HG03025 (cell line): ENCODE measurements around the gene HSD17B14.
"Not testable (repeated sequence)": the region's sequence is repeated elsewhere in the genome, so short reads cannot be mapped to it uniquely, and the experiment has no call there.

ENCODE experiments used
- ATAC-seq: cut with Tn5 transposase; IDR thresholded peaks from one replicate; pipeline ENCODE4 v1.9.1; 2021; ENCODE audit warnings: mild to moderate bottlenecking, moderate library complexity; ENCODE audit not compliant: unreplicated experiment, low FRiP score

The HSD17B14 gene

DNA sequence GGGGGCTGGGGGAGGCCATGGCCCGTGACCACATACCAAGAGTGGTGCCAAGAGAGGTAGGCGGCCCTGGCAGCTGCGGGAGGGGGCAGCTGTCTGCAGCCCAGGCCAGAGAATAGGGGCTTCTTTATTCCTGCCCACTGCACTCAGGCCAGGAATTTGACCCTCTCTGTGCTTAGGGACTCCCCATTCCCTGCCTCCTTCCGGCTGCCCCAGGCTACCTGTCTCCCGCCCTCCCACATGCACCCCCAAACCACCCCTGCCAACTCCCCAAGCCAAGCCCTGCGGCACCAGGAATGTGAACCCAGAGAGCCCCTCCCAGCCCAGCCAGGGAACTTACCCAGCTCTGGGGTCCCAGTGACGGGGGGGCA, 31.4 kb upstream of the HSD17B14 start:
- no peak for ATAC-seq

DNA sequence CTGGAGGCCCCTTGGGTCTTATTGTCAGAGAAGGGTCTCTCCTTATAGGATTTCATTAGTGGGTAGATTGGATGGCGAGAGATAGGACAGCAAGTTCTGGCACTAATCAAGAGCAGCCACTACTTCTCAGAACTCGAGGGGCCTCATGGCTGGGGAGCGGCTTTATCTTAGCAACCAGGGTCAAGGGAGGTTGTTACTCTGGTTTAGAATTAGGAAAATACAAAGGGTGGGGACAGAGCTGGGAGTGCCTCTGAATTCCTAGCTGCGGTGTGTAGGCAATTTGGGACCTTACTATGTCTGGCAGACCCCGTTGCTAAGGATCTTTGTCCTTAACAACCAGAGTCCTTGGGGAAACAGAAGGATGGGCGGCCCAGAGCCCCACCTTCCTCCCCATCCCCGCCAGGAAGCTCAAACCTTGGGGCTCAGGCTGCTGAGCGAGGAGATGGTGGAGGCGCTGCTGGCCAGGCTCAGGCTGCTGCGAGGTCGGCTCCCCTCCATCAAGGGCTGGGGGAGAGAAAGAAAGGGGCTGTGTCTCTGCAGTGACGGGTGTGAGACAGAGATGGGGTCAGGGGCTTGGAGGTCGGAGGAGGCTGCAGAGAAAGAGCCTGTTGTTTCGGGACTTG, 30.9 kb upstream of the HSD17B14 start:
- ATAC-seq: no peak

DNA sequence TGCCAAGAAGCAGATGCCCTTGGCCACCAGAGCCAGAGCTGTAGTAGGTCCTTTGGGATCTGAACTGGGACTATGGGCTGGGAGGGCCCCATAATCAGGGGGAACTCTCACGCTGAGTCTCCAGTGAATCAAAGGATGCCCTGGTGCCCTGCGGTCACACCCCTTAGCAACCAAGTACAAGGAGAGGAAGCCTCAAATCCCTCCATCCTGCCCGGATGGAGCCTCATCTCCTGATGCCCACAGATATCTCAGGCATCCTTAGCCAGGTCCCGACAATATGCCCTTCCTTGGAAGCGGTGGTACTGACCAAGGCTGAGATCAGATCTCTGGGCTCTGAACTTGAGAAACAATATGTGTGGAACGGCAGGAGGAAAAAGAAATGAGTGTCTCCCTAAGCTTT, 30.4 kb upstream of the HSD17B14 start:
- ATAC-seq: no peak

DNA sequence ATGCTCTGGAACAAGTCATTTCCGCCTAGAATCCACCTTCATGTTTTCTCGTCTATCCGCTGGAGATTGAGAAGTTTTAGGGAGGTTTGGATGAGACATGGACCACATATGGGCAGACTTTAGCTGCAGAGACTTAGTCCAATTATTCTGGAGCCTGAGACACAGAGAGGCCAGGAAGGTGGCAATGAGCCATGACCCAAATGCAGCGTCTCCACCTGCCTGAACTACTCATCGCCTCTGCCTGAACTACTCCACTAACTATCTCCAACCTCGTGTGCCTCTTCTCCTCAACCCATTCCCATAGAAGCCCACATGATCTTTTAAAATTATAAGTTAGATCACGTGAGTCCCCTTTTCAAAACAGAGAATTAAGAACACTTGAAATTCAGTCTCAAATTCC, 26.5 kb upstream of the HSD17B14 start:
- no peak for ATAC-seq

DNA sequence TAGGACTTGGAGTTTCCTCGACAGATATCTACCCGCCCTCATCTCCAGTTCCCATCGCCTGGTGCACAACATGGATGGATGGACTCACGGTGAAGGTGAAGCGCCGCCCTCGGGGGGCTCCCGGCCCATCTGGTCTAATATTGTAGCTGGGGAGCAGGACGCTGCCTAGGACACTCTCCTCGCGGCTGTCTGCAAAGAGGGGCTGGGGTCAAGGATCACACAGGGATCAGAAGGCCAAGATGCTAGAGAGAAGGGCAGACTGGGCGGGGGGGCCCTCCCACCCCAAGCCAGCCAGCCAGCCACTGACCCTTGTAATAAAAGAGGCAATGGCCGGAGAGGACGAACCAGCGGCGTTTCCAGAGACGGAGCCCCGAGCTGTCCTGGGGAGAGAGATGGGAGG, 25.0 kb upstream of the HSD17B14 start:
- no peak for ATAC-seq

DNA sequence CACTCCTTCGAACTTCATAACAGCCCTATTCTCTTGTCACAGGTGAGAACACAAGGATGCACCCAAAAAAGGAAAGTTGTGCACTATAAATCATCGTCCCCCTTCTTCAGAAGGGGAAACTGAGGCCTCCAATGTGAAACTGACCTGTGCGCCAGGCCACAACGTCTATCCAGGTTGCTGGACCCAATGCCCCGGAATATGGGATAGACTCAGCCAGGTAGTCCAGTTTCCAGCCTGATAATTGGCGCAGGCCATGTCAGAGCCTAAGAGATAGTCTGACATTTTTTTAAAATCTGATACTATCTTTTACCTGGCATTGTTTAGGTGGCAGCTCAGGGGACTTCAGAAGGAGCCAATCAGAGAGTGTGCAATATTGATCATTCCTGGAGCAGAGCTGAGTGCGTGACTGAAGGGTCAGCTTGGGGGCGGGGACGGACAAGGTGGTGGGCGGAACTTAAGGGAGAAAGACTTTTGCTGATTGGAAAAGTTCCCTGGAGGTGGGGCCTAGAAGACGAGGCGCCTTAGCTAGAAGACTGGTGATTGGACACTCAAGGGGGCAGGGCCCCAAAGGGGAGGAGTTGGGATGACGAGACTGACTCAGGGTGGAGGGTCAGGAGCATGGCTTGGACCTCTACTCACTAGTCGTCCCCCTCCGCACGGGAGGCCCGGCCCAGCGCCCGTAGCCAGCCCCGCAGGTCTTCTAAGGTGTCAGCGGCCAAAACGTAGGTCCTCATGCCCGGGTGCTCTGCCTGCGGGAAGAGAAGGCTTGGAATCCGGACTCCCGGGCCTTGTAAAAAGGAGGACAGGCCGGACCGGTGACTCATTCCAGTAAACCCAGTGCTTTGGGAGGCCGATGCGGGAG, 23.7 kb upstream of the HSD17B14 start:
- ATAC-seq: no peak

DNA sequence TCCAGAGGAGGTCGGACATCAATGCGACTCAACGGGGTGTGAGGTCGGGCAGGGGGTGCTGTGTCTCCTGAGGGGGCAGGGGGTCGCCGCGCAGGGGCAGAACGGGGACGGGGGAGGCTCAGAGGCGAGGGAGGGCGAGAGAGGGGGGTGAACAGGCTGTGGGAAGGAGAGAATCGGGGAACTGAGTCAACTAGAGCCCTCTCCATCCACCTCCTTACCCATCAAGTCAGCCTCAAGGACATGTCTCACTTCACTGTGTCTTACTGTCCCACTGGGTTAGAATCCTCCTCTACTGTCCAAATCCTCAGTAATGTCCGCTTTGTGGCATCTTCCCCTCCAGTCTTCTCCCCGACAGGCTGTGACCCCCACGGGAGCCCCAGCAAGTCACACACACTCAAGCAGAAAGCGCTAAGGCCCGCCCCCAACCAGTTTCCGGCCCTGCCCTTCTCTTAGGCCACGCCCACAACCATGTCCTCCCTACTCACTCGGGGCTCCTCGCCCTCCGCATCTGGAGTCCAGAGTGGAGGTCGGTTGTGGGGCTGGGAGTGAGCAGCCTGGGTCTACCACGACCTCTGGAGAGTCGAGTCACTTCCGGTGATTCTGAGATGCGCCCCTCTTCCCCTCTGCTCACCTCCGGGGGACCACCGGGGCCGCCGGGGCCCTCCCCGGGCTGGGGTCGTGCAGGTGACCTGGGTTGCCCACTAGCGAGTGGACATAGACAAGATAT, 22.9 kb upstream of the HSD17B14 start:
- ATAC-seq: no peak

DNA sequence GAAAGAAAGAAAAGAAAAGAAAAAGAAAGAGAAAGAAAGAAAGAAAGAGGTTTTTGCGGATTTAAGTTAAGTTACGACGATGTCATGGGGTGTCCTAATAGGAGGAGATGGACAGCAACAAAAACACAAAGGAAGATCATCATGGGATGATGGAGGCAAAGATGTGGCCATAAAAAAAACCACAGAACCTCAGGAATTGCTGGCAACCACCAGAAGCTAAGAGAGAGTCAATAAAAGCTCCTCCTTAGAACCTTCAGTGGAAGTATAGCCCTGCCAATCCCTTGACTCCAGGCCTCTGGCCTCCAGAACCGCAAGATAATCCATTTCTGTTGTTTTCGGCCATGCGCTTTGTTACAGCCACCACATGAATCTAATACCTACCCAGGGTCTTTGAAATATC, 20.6 kb upstream of the HSD17B14 start:
- no peak for ATAC-seq

DNA sequence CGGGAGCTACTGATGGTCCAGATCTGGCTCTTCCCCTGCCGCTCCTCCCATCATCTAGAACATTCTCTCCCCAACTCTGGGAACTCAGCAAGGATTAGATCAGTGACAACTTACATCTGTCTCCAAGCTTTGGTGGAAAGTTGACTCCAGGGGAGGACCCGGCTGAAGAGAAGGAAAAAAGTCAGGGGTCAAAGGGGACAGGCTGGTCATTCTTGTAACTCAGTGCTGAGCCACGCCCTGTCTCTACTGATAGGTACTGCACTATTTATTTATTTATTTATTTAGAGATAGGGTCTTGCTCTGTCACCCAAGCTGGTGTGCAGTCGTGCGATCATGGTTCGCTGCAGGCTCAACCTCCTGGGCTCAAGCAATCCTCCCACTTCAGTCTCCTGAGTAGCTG, 17.8 kb upstream of the HSD17B14 start:
- ATAC-seq: no peak

DNA sequence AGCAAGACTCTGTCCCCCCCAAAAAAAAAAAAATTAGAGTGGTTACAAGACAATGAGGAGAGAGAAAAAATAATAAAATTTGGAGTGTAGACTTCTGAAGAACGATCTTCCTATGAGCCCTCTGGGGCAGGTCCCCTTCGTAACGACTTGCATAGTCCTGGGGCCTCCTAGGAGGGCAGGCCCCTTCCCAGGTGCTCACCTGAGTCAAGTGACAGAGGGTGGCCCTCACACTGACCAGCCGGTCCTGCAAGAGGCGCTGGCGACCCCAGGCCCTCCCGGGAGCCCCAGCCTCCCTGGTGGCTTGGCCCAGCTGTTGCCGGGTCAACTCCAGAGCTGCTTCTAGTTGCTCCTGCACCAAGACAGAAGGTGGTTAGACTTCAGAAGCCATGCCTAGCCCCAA, 17.2 kb upstream of the HSD17B14 start:
- ATAC-seq: no peak

DNA sequence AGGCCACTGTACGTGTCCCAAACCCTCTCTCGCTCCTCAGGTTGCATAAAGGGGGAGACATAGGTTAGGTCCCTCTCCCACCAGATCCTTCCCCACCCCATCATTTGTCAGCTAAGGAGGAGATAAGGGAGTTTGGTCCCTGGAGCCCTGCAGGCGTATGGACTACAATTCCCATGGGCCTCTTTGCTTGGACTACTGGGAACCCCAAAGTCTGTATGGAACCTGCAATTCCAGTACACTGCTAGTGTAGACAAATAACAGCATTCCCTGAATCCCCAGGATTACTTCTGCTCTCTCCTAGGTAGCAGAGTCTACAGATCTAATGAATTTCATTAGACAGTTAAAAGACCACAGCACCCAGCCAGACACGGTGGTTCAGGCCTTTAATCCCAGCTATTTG, 16.0 kb upstream of the HSD17B14 start:
- ATAC-seq: no peak

DNA sequence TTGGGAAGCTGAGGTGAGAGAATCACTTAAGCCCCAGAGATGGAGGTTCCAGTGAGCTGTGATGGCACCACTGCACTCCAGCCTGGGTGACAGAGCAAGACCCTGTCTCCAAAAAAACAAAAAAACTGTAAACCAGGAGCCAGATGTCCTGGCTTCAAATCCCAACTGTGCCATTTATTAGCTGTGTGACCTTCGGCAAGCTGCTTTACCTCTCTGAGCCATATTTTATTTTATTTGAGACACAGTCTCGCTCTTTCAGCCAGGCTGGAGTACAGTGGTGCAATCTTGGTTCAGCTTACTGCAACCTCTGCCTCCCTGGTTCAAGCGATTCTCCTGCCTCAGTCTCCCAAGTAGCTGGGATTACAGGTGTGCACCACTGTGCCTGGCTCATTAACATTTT, 10.4 kb upstream of the HSD17B14 start:
- not testable (repeated sequence) for ATAC-seq

DNA sequence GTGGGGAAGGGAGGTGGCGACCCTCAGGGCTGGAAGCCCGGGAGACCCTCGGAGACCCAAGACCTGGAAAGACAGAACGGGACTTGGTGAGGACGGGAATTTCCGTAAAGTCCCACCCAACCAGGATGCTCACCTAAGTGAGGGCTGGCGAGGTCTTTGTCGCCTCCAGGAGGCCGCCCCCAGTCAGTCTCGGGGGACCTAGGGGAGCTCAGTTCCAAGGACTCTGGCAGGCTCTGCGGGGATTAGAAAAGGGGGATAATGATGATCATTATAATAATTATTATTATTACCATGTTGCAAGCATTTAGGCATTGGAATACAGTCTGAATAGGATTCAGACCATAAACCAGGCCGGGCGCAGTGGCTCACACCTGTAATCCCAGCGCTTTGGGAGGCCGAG, 9.1 kb upstream of the HSD17B14 start:
- ATAC-seq: no peak

DNA sequence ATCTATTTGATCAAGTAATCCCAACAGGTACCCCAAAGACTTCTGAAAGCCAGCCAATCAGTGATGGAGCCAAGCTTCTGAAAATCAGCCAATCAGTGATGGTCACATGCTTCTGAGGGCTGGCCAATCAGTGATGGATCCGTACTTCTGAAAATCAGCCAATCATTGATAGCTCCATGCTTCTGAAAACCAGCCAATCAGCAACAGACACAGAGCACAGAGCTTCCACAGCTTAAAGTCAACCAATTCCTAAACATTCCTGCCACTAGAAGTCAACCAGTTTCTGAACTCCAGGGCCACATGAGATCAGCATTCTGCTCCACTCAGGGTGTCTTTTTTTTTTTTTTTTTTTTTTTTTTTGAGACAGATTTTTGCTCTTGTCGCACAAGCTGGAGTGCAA, 8.2 kb upstream of the HSD17B14 start:
- ATAC-seq: no peak

DNA sequence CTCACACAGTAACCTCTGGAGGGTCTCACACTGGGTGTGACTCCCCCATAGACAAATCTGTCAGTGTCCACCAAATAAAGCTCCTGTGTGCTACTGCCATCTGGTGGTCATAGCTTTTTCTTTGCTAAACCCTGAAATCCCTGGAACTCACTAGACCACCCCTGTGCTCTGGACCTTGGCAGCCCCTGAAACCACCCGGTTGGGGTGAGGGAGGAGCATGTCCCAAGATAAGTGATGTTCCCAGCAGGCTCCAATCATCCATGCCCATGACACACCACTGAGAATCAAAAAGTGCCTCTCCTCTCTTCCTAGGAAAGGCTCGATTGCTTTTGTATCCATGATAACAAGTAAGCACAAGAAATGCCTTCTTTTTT, 6.5 kb upstream of the HSD17B14 start:
- ATAC-seq: no peak

DNA sequence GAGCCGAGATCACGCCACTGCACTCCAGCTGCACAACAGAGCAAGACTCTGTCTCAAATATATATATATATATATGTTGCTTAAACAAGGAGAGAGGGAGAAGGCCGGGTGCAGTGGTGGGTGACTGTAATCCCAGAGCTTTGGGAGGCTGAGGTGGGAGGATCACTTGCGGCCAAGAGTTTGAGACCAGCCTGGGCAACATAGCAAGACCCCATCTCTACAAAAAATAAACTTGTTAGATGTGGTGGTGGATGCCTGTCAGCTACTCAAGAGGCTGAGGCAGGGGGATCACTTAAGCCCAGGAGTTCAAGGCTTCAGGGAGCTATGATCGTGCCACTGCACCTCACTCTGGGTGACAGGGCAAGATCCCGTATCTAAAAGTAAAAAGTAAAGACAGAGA, 5.3 kb upstream of the HSD17B14 start:
- no peak for ATAC-seq

DNA sequence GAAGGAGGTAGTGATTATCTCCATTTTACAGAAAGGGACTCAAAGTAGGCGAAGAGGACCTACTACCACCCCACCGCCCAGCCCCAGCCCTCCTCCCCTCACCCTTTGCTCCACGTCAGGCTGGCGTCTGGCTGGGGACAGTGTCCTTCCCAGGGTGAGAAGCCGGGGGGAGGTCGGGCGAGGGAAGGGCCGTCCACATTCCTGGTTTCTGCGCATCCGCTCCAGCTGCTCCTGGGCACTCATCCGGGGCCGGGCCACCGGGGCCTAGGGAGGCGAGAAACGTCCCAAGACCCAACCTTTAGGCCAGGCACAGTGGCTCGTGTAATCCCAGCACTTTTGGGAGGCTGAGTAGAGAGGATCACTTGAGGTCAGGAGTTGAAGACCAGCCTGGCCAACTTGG, 4.8 kb upstream of the HSD17B14 start:
- ATAC-seq: no peak

DNA sequence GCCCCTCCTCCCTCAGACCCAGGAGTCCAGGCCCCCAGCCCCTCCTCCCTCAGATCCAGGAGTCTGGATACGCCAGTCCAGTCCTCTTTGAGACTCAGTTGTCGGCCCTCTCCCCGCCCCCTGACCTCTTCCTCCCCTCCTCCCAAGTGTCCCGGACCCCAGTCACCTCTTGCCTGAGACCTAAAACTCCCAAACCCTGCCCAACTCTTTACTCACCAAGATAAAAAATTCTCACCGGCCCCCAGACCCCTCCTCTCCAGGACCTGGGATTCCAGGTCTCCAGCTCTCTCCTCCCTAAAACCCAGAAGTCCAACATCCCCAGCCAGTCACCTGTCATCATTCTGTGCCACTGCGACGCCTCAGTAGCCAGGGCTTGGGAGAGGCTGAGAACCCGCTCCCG, 1.4 kb upstream of the HSD17B14 start:
- ATAC-seq: no peak

DNA sequence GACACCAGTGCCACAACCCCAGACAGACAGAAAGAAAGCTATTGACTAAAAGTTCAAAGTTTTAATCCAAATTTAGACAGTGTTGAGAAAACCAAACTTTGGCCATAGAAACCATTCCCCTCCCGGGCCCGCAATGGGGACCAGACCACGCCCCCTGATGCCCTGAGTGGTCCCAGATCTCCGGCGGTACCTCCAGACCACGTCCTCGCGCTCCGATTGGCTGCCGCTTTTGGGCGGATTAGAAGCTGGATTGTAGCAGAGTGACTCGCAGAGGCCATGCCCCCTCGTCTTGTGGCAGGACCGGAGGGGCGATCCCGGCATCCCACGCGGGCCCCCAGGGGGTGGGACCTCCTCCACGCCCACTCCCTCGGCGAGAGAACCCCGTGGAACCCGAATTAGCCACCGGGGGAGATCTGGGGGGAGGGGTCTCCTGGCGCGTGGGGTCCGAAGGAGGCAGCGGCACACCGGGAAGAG, 797 bp upstream of the HSD17B14 start:
- ATAC-seq: no peak

DNA sequence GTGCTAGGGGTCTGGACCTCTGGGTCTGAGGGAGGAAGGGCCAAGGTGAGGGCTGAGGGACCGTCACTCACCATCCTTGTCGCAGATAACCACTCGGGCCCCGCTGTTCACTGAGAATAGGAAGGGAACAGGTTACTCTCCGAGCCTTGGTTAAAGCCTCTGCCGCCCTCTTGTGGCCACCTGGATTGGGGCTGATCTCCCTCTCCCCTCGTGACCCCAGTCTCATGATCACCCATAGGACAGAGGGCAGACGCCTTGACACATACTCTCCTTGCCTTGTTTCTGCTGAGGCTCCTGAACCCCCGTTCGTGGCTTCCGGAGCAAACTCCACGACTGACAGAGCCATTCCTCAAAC, 580 bp downstream of the HSD17B14 start:
- no peak for ATAC-seq

DNA sequence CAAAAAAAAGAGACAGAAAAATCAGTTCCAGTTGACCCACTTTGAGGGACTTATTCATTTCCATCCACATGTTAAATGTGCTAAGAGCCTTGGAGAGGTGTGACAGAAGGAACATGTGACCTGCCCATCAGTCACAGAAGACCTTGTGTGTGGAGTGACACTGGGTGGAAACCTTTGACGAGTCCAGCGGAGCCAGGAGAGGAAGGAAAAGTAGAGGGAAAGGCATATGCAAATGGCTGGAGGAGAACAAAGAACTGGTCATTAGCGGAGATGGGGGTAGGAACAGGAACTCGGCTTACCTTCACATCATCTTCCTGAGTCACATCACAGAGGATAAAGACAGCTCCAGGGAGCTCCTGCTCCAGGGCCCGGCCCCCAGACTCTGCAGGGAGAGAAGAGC, 2.3 kb downstream of the HSD17B14 start:
- ATAC-seq: no peak

DNA sequence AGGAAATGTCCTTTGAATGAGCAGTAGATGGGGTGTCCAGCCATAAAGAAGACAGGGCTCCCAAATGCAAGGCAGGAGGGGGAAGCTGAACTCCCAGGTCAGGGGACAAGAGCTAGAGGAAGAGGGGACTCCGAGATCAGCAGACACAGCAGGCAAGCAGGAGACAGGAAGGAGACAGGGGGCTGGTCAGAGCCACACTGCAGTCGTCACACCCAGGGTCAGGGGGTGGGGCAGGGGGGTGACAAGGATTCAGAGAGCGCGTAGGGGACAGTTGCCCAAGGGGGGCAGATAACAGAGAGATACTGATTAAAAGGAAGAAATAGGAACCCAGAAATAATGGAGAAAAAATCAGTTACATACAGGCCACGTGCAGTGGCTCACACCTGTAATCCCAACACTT, 3.2 kb downstream of the HSD17B14 start:
- ATAC-seq: no peak
